Glomerular visceral epithelial cell (primary cell): ENCODE data around the gene TFAP2D.

Experiments
- DNase-seq: peaks from one replicate; pipeline ENCODE4 v3.0.0-alpha.2; 2016; ENCODE audit errors: extremely low spot score

TFAP2D gene

DNA sequence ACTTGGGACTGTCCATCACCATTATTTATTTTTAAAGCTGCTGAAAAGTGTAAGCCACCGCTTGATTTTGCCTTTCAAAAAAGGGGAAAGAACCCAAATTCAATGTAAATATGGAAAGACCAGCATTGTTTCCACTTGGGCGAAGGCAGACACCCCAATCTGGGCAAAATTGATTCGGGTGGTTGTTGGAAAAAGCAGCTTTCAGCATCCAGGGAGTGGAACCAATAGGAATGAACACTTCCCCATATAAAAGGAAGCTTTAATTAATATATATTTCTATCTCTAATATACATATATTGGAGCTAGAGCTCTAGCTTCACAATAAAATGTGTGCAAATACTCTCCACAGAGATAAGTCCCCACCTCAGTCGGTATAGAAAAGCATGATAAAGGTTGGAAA, at the start of gene TFAP2D:
Gene TFAP2D, plus strand, starts transcription at position 301 of the 400 bp plus-strand sequence. CDS start 530 bp downstream, outside the sequence.
- no peak for DNase-seq

DNA sequence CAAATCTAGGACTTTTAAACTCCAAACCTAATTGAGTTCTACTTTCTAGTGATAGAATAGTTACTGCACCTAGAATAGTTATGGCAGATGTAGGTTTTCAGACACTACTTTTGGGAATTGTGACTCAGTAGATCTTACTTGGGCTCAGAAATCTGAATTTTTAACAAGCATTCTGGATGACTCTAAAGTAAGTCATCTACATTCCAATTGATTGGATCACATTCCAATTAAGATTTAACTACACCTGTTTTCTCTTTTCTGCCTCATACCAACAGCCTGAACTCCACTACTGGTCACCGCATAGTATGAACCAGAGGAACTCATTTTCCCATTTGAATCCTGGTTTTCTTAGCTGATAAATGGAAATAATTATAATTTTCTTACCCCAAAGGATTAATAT, 49.5 kb upstream of the TFAP2D start:
- DNase-seq: no peak

GRCh38 chr6:50666089-50666488, 47.2 kb upstream of the TFAP2D start:
- DNase-seq: no peak

DNA sequence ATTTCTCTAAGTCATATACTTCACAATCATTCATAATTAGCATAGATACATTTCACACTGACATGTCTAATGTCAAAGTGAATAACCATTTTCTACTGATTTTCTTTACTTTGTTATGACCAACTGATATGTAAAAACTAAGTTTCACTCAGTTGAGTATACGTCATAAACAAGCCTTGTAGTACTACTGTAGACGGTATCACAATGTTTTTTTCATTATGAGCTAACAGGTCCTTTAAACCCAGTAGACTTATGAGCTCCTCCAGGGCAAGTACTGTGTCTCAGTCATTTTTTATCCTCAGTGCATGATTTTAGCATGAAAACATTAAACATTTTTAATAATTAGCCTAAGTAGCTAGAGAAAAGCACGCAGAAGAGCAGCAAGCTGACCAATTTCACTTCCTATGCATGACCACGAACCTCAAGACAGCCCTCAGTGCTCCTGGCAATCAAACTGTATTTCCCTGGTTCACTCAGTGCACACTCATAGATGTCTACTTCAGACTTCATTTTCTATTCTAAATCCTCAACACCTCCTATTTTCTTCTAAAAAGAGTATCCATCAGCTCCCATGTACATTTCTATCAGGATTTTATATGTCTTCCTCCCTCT, 32.0 kb upstream of the TFAP2D start:
- DNase-seq: no peak

DNA sequence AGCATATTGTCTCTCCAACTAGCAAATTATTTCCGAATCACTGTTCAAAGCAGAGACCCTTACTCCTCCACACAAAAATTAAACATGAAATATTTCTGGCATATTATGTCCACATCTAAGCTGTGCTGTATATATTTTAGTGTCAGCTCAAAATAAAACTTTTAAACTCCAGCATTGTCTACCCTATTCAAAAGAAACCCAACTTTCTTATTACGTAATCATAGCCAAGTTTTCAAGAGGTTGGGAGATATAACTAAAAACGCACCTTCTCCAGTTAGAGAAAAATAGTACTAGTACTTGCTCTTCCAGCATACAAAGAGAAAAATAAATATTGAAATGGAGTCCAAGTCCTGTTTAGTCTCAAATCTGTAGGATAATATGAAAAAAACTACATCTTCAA, 24.1 kb upstream of the TFAP2D start:
- no peak for DNase-seq

GRCh38 chr6:50691814-50692495, 21.4 kb upstream of the TFAP2D start:
- DNase-seq: no peak

GRCh38 chr6:50698546-50698945, 14.8 kb upstream of the TFAP2D start:
- no peak for DNase-seq

DNA sequence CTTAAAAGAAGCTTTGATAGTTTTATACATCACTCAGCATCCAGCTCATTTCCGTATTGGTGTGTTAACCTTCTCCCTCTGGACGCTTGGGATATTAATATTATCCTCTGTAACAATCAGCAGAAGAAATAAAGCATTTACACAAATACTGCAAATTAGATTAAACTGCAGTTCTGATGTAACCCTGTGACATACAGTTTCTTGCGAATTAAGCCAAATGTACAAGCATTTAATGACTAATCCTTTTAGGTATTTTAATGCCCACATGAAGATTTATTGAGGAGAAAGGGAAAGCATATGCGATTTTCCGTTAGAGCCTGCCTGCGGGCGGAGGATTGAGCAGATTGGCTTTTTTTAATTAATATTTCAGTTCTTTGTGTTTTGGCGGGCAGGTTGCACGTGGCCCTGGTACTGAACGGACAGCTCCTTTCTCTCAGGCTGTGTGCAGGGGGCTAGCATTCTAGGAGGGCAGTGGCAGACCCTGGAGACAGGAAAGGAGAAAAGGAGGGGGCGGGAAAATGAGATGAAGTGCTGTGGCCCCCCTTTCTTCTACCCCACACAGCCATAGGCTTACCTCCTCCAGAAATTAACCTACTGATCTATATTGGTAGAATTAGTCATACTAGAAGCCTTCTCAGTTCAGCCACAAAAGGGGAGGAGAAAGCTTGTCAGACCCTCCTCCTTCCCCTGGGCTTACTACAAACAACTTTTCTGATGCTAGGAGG, 14.1 kb upstream of the TFAP2D start:
- no peak for DNase-seq

- no peak for DNase-seq
Measured at GRCh38 chr6:50706575-50706974, 6.8 kb upstream of the TFAP2D start.

GRCh38 chr6:50707191-50707590, 6.1 kb upstream of the TFAP2D start:
- DNase-seq: no peak

DNA sequence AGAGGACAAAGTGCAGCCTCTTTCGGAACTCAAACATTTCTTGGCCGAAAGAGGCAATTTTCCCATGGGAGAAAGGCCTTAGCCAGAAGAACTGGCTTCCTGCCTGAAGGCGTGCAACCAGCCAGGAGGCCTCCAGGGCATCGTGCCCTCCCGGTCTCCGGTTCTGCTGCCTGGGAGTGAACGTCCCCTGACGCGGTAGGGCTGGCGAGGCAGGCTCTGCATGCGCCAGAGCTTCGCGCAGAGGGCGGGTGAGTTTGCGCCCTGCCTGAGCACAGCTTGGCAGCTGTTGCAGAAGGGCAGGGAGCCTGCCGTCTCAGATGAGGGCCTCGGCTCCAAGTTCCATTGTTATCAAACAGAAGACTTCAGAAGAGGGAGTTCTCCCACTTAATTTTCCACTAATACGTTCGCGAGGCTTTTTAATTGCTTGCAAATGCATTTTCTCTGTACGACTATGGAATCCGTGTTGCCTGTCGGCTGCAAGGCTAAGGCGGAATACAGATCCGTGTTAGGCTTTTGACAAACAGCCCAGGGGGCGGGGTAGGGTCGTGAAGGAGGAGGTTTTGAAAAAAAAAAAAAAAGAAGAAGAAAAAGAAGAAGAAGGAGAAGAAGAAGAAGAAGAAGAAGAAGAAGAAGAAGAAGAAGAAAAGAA, 5.5 kb upstream of the TFAP2D start:
- no peak for DNase-seq

DNA sequence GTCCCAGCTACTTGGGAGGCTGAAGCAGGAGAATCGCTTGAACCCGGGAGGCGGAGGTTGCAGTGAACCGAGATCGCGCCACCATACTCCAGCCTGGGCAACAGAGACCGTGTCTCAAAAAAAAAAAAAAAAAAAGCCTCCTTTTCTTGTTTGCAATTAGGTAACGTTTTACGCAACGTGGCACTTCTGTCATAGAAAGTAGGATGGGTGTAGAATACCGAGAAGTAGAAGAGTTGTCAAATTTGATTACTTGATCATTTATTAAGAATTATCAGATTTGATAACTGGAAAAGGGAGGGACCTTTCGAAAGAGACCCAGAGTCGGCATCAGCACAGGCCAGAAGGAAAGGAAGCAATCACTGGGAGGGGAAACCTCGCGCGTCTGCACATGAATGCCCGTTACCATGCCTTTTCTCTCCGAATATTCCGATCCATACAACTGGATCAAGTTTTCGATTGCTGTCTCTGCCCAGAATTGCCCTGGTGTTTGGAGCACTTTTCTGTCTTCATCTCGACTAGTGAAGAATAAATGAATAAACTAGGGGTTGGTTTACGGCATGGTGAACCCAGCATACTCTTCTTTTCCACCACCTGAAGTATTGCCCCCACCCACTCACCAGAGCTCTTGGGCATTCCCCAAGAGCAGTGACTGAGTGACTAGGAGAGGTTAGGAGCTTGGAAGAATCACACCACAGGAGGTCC, 4.5 kb upstream of the TFAP2D start:
- DNase-seq: no peak

- no peak for DNase-seq
Measured at GRCh38 chr6:50709366-50709734, 4.0 kb upstream of the TFAP2D start.

DNA sequence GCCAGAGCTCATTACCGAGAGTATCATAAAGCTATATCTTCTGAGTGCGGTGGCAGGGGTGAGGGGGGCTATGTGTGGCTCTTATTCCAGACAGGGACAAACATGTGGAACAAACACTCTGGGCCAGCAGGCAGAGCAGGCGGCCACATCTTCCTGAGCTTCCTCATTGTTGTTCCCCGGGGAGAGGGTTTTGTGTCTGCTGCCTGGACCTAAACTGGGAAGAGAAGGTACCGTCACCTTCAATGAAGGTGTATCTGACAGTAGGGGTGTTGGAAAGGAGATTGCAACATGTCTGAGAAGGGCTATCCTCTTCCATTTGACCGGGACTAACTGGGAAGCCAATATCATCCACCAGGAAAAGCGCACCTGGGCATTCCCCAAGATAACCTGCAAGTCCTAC, 1.6 kb upstream of the TFAP2D start:
- DNase-seq: no peak

DNA sequence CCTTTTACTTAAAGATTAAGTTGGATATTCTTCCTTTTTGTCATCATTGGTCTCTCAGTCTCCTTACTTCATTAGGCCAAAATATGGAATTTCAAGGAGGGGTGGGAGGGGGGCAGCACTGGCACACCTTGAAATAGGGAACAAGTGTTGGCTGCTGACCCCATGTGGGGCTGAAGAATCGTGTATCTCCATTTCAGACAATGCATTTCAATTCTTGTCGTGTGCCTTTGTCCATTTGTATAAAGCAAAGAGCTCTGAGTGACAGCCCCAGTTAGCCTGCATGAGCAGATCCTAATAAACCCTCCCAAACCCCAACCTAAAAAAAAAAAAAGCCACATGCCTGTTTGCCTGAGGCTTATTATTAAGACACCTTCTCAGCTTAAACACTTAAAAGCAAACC, 1.0 kb upstream of the TFAP2D start:
- DNase-seq: no peak

- no peak for DNase-seq
Measured at GRCh38 chr6:50713977-50714486, 706 bp downstream of the TFAP2D start.

- DNase-seq: no peak
Measured at GRCh38 chr6:50714487-50715379, 1.4 kb downstream of the TFAP2D start.

DNA sequence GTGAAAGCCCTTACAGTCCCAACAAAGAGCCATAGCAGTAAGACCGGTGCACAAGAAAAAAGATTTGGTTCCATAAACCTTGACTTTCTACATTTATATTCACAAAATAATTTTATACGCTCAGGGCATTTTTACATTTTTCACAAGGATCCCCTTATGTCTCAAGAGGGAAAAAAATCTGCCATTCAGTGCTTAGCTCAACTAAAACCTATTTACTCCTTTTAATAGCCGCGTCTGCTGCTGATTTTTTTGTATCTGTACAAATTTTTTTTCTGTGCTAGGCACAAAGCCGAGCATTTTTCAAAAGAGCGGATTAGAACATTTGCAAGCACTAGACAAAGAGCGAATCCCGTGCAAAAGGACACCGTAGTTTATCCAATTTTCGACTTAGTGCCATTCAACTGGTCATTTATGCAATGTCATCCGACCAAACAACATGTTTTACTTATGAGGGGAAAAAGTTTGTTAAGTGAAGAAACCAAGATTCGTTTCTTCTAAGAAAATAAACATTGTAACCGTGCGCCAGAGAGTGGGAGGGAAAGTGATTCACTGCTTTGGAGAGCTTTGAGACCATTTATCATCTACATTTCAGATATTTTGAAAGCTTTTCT, 3.7 kb downstream of the TFAP2D start:
- DNase-seq: no peak

DNA sequence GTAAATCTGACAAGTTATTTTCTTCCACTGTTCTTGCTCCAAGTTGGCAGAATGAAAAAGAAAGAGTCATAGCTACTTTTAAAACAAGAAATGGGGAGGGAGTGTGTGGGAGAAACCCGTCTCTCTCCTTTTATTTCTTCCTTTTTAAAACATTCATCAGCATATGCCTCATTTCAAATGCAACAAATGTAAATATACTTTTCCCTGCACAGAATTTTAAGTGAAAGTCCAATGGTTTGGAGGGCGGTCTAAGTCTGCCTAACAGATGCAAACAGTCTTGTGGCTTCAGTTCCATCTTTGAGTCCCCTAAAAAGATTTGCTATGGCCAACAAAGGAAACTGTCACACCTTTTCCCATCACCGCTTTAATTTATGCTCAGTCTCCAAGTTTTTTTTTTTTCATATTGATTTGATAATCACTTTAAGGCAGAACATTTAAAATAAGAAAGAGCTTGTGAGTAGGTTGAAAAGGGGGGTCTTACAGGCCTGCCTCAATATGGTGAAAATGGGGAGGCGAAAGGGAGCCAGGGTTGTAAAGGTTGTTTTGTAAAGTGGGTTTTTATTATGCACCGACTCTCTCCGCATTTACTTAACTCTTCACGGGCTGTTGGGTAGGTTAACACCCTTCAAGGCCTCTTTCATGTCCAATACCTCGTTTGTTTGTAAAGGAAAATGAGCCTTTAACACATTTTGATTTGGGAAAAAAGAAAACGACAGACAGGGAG, 4.6 kb downstream of the TFAP2D start:
- DNase-seq: no peak

GRCh38 chr6:50718566-50718965, 5.2 kb downstream of the TFAP2D start:
- DNase-seq: no peak
